Activated B cell treated with CpG ODN at 0.5 μM for 24 hours (primary cell): Measurements from ENCODE around the gene CLHC1. TPM values are rescaled to one million over a fixed set of nuclear protein-coding genes. Genes with fewer than 3 reads are reported as not detected.
"Not testable (repeated sequence)": the region's sequence is repeated elsewhere in the genome, so short reads cannot be mapped to it uniquely, and the experiment has no call there.

Source experiments
- ATAC-seq: fragments of 200-7000 bp; cut with Tn5 transposase; one replicate; pipeline ENCODE4 v1.10.0; 2021; ENCODE audit warnings: low read depth, mild to moderate bottlenecking, moderate library complexity
- CTCF ChIA-PET: fragments of 350-600 bp; sonication (Branson Sonifier 250); formaldehyde crosslinking; loops from one replicate; lab custom pipeline; 2021; ENCODE audit warnings: antibody characterized with exemption; lab: Charles Lee
- POLR2A ChIA-PET: fragments of 350-600 bp; sonication (Branson Sonifier 250); formaldehyde crosslinking; loops from one replicate; lab custom pipeline; 2021; ENCODE audit warnings: antibody characterized with exemption; lab: Charles Lee
- DNase-seq: peaks from one replicate; pipeline ENCODE4 v3.0.0; 2022
- H3K27ac Mint-ChIP-seq: one replicate; pipeline ENCODE4 v1.8.0; 2020; ENCODE audit warnings: mixed read lengths
- H3K27me3 Mint-ChIP-seq: one replicate; pipeline ENCODE4 v1.8.0; 2021; ENCODE audit warnings: mixed read lengths
- H3K36me3 Mint-ChIP-seq: one replicate; pipeline ENCODE4 v1.8.0; 2021; ENCODE audit warnings: low read depth, mixed read lengths
- H3K4me1 Mint-ChIP-seq: one replicate; pipeline ENCODE4 v1.8.0; 2021; ENCODE audit warnings: mixed read lengths
- H3K4me3 Mint-ChIP-seq: one replicate; pipeline ENCODE4 v1.8.0; 2020; ENCODE audit warnings: mild to moderate bottlenecking, mixed read lengths
- H3K9me3 Mint-ChIP-seq: one replicate; pipeline ENCODE4 v1.8.0; 2020; ENCODE audit warnings: mixed read lengths
- CTCF ChIP-seq: fragments of 200-600 bp; IDR thresholded peaks from one replicate; pipeline ENCODE4 v1.8.0; 2022; ENCODE audit warnings: antibody characterized with exemption, mild to moderate bottlenecking
- intact Hi-C: fragments of 100-400 bp; cut with micrococcal nuclease; formaldehyde crosslinking; loops from one replicate; pipeline ENCODE4 v1.15.1; 2024
- total RNA-seq: library from RNA; stranded (reverse); gene quantifications from 2 replicates; pipeline ENCODE4 v1.2.3, GENCODE V29; 2022

The CLHC1 gene
- total RNA-seq, 1 donor from 2014 or later, result 10.5 TPM

DNA sequence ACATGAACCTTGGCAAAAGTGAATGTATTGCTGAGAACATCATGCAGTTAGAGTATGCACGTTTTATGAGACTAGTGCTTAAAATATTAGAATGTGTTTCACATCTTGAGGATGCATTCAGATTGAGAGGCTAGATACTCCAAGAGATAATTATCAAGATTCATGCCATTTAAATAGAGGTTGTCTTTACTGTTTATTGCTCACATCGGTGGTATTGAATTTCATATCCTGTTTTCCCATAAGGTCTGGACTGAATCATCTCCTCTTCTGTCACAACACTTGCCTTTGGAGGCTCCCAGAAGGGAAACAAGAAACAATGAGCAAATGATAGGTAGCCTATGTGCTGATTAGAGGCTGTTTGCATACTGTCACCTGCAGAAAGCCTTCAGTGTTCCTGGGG lies 83.8 kb downstream of the CLHC1 start:
- Mint-ChIP-seq H3K36me3 (no peaks in the 10 kb centered on the region), H3K9me3 (no peaks in the 10 kb centered on the region), H3K4me3 (no peak overlapping the region), H3K27me3 (no peaks in the 10 kb centered on the region), H3K27ac (no peak overlapping the region), H3K4me1 (peaks cover 37% of the 10 kb centered on the region)
- intact Hi-C loops, result no loop called here
- ChIA-PET POLR2A (no interaction called here), CTCF (no interaction called here)
- DNase-seq (no peak), ATAC-seq (no peak)
- TF ChIP-seq CTCF, result no peak

DNA sequence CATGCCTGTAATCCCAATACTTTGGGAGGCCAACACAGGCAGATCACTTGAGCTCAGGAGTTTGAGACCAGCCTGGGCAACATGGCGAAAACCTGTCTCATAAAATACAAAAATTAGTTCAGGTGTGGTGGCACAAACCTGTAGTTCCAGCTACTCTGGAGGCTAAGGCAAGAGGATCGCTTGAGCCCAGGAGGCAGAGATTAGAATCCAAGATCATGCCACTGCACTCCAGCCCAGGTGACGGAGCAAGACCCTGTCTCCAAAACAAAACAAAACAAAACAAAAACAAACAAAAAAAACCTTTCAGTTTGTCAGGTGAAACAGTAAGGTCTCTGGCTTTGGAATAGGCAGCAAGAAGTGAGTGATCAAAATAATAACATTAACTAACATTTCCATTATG lies 84.6 kb downstream of the CLHC1 start:
- H3K27me3 Mint-ChIP-seq, result no peaks in the 10 kb centered on the region
- H3K4me1 Mint-ChIP-seq, result peaks cover 30% of the 10 kb centered on the region
- no peaks in the 10 kb centered on the region for H3K9me3 Mint-ChIP-seq
- H3K4me3 Mint-ChIP-seq, result no peak overlapping the region
- POLR2A ChIA-PET, result interaction anchor here (0.6 kb wide), 1 partner anchor 97 kb away, joined by 3 read pairs; the partner anchor contains the start of gene RTN4
- H3K36me3 Mint-ChIP-seq, result no peaks in the 10 kb centered on the region
- CTCF ChIA-PET, result no interaction called here
- DNase-seq (no peak), ATAC-seq (no peak)
- intact Hi-C loops, result no loop called here
- H3K27ac Mint-ChIP-seq, result no peak overlapping the region
- no peak for TF ChIP-seq CTCF

DNA sequence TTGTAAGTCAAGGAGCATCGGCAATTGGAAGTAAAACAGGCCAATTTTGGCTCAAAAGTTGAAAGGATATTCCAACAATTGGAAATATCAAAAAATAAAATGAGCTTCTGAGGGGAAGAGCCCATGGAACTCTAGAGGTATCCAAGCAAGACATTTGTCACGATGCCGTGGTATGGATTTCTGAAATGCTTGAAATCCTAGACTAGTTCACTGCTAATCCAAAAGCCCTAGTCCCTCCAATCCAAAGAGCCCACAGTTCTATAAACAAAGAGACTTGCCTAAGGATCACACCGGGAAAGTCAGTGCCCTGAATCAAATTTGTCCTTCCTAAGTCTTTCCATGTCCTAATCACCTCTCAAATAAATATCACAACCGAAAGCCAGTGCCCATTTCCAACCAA lies 85.1 kb downstream of the CLHC1 start:
- no peak for TF ChIP-seq CTCF
- ChIA-PET POLR2A (no interaction called here), CTCF (no interaction called here)
- no peak overlapping the region for H3K27ac Mint-ChIP-seq
- DNase-seq (no peak), ATAC-seq (no peak)
- no peak overlapping the region for H3K4me3 Mint-ChIP-seq
- H3K4me1 Mint-ChIP-seq, result peaks cover 25% of the 10 kb centered on the region
- H3K27me3 Mint-ChIP-seq, result no peaks in the 10 kb centered on the region
- H3K36me3 Mint-ChIP-seq, result no peaks in the 10 kb centered on the region
- H3K9me3 Mint-ChIP-seq, result no peaks in the 10 kb centered on the region
- intact Hi-C loops, result no loop called here

- intact Hi-C loops, result no loop called here
- Mint-ChIP-seq H3K27ac (no peak overlapping the region), H3K9me3 (no peaks in the 10 kb centered on the region), H3K4me3 (no peak overlapping the region), H3K27me3 (no peaks in the 10 kb centered on the region), H3K4me1 (peaks cover 17% of the 10 kb centered on the region), H3K36me3 (no peaks in the 10 kb centered on the region)
- no peak for TF ChIP-seq CTCF
- ChIA-PET CTCF (no interaction called here), POLR2A (no interaction called here)
- ATAC-seq (no peak), DNase-seq (no peak)
Observed at GRCh38 chr2:55146263-55146662, 85.8 kb downstream of the CLHC1 start.

DNA sequence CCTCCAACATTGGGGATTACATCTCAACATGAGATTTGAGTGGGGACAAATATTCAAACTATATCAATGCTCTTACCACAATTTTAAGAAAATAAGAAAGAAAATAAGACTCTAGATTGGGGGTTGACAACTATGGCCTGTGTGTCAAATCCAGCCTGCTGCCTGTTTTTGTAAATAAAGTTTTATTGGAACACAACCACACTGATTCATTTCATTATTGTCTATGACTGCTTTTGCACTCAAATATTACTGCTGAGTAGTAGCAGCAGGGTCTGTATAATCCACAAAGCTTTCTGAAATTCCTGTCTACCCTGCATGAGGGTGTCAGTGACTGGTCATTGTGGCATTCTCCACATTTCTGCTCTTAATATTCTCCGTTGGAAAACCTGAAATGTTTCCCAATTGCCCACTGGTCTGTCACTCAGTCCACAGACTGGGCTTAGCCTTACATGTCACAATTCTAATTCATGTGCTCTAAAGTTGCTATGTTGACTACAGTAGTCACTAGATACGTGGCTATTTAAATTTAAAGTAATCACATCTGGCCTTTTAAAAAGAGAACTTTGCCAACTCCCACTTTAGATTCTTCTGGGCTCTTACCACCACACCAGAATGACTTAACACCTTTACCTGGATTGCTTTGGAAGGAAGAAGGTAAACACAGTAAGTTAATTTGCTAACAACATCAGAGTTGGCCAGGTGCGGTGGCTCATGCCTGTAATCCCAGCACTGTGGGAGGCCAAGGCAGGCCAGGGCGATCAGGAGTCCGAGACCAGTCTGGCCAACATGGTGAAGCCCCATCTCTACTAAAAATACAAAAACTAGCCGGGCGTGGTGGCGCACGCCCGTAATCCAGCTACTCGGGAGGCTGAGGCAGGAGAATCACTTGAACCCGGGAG lies 86.9 kb downstream of the CLHC1 start:
- CTCF ChIA-PET, result no interaction called here
- no peak for DNase-seq
- Mint-ChIP-seq H3K27ac (no peak overlapping the region), H3K4me1 (peaks cover 8% of the 10 kb centered on the region), H3K36me3 (no peaks in the 10 kb centered on the region), H3K27me3 (no peaks in the 10 kb centered on the region), H3K9me3 (no peaks in the 10 kb centered on the region), H3K4me3 (no peak overlapping the region)
- intact Hi-C loops, result no loop called here
- TF ChIP-seq CTCF, result no peak
- no peak for ATAC-seq
- POLR2A ChIA-PET, result no interaction called here

- ATAC-seq, H3K9me3 Mint-ChIP-seq, H3K4me3 Mint-ChIP-seq, H3K36me3 Mint-ChIP-seq, H3K4me1 Mint-ChIP-seq, H3K27ac Mint-ChIP-seq, intact Hi-C loops, DNase-seq, H3K27me3 Mint-ChIP-seq: not testable (repeated sequence)
- ChIA-PET POLR2A (interaction anchor here (0.7 kb wide), 1 partner anchor 87 kb away, joined by 5 read pairs; no protein-coding TSS in a partner anchor), CTCF (interaction anchor here (1.3 kb wide), 1 partner anchor 24 kb away, joined by 3 read pairs; no protein-coding TSS in a partner anchor)
Observed at GRCh38 chr2:55143706-55144105, 88.4 kb downstream of the CLHC1 start.
